ENCODE measurements around the gene IGSF21.

DNA sequence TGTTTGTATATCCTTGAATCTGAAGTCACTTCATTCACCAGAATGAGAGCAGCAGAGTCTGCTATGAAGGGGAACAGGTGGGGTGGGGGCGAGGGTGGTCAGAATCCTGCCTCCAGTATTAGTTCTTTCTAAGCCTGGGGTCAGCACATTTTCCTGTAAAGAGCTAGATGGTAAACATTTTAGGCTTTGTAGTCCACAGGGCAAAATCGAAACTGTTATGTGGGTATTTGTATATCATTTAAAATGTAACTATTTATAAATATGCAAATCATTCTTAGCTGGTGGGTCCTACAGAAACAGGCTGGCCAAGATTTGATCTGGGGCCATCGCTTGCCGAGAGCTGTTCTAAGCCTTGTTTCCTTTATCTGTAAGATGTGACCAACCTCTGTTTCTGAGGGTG, 96.0 kb downstream of the IGSF21 start:
- TF ChIP-seq, protein P1, sequence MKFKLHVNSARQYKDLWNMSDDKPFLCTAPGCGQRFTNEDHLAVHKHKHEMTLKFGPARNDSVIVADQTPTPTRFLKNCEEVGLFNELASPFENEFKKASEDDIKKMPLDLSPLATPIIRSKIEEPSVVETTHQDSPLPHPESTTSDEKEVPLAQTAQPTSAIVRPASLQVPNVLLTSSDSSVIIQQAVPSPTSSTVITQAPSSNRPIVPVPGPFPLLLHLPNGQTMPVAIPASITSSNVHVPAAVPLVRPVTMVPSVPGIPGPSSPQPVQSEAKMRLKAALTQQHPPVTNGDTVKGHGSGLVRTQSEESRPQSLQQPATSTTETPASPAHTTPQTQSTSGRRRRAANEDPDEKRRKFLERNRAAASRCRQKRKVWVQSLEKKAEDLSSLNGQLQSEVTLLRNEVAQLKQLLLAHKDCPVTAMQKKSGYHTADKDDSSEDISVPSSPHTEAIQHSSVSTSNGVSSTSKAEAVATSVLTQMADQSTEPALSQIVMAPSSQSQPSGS (CRISPR knock-in tag; IDR thresholded peaks at IDR 0.05; ENCODE audit: borderline replicate concordance, low read depth) = no peak
- TF ChIP-seq ELF4 (CRISPR knock-in tag; IDR thresholded peaks at IDR 0.05; ENCODE audit: low read depth) (no peak), HMGA2 (CRISPR knock-in tag; IDR thresholded peaks at IDR 0.05) (no peak), ATF1 (CRISPR knock-in tag; IDR thresholded peaks at IDR 0.05) (no peak), CREM (CRISPR knock-in tag; IDR thresholded peaks at IDR 0.05) (no peak), GABPB1 (CRISPR knock-in tag; IDR thresholded peaks at IDR 0.05) (no peak), FOXP1 (CRISPR knock-in tag; IDR thresholded peaks at IDR 0.05; ENCODE audit: borderline replicate concordance) (no peak), GRHL2 (CRISPR knock-in tag; IDR thresholded peaks at IDR 0.05; ENCODE audit: insufficient replicate concordance, severe bottlenecking) (no peak)
- TF ChIP-seq, protein P2, sequence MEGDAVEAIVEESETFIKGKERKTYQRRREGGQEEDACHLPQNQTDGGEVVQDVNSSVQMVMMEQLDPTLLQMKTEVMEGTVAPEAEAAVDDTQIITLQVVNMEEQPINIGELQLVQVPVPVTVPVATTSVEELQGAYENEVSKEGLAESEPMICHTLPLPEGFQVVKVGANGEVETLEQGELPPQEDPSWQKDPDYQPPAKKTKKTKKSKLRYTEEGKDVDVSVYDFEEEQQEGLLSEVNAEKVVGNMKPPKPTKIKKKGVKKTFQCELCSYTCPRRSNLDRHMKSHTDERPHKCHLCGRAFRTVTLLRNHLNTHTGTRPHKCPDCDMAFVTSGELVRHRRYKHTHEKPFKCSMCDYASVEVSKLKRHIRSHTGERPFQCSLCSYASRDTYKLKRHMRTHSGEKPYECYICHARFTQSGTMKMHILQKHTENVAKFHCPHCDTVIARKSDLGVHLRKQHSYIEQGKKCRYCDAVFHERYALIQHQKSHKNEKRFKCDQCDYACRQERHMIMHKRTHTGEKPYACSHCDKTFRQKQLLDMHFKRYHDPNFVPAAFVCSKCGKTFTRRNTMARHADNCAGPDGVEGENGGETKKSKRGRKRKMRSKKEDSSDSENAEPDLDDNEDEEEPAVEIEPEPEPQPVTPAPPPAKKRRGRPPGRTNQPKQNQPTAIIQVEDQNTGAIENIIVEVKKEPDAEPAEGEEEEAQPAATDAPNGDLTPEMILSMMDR (IDR thresholded peaks at IDR 0.05) = no peak
- TF ChIP-seq, protein P3, sequence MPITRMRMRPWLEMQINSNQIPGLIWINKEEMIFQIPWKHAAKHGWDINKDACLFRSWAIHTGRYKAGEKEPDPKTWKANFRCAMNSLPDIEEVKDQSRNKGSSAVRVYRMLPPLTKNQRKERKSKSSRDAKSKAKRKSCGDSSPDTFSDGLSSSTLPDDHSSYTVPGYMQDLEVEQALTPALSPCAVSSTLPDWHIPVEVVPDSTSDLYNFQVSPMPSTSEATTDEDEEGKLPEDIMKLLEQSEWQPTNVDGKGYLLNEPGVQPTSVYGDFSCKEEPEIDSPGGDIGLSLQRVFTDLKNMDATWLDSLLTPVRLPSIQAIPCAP (CRISPR knock-in tag; IDR thresholded peaks at IDR 0.05) = no peak
- TF ChIP-seq, protein P4, sequence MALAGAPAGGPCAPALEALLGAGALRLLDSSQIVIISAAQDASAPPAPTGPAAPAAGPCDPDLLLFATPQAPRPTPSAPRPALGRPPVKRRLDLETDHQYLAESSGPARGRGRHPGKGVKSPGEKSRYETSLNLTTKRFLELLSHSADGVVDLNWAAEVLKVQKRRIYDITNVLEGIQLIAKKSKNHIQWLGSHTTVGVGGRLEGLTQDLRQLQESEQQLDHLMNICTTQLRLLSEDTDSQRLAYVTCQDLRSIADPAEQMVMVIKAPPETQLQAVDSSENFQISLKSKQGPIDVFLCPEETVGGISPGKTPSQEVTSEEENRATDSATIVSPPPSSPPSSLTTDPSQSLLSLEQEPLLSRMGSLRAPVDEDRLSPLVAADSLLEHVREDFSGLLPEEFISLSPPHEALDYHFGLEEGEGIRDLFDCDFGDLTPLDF (CRISPR knock-in tag; IDR thresholded peaks at IDR 0.05) = no peak
- TF ChIP-seq, protein P5, sequence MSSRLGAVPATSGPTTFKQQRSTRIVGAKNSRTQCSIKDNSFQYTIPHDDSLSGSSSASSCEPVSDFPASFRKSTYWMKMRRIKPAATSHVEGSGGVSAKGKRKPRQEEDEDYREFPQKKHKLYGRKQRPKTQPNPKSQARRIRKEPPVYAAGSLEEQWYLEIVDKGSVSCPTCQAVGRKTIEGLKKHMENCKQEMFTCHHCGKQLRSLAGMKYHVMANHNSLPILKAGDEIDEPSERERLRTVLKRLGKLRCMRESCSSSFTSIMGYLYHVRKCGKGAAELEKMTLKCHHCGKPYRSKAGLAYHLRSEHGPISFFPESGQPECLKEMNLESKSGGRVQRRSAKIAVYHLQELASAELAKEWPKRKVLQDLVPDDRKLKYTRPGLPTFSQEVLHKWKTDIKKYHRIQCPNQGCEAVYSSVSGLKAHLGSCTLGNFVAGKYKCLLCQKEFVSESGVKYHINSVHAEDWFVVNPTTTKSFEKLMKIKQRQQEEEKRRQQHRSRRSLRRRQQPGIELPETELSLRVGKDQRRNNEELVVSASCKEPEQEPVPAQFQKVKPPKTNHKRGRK (CRISPR knock-in tag; IDR thresholded peaks at IDR 0.05; ENCODE audit: borderline replicate concordance) = no peak
- TF ChIP-seq, protein P6, sequence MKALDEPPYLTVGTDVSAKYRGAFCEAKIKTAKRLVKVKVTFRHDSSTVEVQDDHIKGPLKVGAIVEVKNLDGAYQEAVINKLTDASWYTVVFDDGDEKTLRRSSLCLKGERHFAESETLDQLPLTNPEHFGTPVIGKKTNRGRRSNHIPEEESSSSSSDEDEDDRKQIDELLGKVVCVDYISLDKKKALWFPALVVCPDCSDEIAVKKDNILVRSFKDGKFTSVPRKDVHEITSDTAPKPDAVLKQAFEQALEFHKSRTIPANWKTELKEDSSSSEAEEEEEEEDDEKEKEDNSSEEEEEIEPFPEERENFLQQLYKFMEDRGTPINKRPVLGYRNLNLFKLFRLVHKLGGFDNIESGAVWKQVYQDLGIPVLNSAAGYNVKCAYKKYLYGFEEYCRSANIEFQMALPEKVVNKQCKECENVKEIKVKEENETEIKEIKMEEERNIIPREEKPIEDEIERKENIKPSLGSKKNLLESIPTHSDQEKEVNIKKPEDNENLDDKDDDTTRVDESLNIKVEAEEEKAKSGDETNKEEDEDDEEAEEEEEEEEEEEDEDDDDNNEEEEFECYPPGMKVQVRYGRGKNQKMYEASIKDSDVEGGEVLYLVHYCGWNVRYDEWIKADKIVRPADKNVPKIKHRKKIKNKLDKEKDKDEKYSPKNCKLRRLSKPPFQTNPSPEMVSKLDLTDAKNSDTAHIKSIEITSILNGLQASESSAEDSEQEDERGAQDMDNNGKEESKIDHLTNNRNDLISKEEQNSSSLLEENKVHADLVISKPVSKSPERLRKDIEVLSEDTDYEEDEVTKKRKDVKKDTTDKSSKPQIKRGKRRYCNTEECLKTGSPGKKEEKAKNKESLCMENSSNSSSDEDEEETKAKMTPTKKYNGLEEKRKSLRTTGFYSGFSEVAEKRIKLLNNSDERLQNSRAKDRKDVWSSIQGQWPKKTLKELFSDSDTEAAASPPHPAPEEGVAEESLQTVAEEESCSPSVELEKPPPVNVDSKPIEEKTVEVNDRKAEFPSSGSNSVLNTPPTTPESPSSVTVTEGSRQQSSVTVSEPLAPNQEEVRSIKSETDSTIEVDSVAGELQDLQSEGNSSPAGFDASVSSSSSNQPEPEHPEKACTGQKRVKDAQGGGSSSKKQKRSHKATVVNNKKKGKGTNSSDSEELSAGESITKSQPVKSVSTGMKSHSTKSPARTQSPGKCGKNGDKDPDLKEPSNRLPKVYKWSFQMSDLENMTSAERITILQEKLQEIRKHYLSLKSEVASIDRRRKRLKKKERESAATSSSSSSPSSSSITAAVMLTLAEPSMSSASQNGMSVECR (CRISPR knock-in tag; IDR thresholded peaks at IDR 0.05; ENCODE audit: borderline replicate concordance) = no peak
- TF ChIP-seq, protein P7, sequence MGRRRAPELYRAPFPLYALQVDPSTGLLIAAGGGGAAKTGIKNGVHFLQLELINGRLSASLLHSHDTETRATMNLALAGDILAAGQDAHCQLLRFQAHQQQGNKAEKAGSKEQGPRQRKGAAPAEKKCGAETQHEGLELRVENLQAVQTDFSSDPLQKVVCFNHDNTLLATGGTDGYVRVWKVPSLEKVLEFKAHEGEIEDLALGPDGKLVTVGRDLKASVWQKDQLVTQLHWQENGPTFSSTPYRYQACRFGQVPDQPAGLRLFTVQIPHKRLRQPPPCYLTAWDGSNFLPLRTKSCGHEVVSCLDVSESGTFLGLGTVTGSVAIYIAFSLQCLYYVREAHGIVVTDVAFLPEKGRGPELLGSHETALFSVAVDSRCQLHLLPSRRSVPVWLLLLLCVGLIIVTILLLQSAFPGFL (CRISPR knock-in tag; IDR thresholded peaks at IDR 0.05; ENCODE audit: borderline replicate concordance) = no peak

Data from WTC11 (cell line).